ENCODE data around the gene GJB1. TPM values are rescaled to one million over a fixed set of nuclear protein-coding genes. Genes with fewer than 3 reads are reported as not detected.
A peak's percentile ranks its signal among the peaks of the same experiment; 100 is the strongest.

Gene GJB1
- total and polyA plus RNA-seq, 2 donors = 0.11 TPM; not detected in 1

- Histone ChIP-seq H3K36me3 (ENCODE audit: control insufficient read depth in 2 of 2, insufficient read depth in 2 of 2, low read length in 1 of 2) (peaks cover 82 to 90% of the 10 kb centered on the region in 2 donors), H3K4me3 (ENCODE audit: low read length in 2 of 2) (no peak overlapping the region), H3K4me1 (ENCODE audit: control insufficient read depth in 2 of 2, insufficient read depth in 2 of 2, low read length in 2 of 2) (no peaks in the 10 kb centered on the region), H3K9me3 (ENCODE audit: control insufficient read depth in 2 of 2, insufficient read depth in 1 of 2, low read length in 1 of 2) (no peaks in the 10 kb centered on the region), H3K27ac (ENCODE audit: low read depth in 1 of 2, low read length in 1 of 2) (no peak overlapping the region), H3K27me3 (ENCODE audit: control insufficient read depth in 2 of 2, insufficient read depth in 1 of 2, low read length in 1 of 2) (no peaks in the 10 kb centered on the region)
- 97% methylated on average over 9 of the region's 9 CpGs for WGBS
- DNase-seq (ENCODE audit: low read depth in 6 of 9, low spot score in 9 of 9) = no peak
Measured at GRCh38 chrX:71244359-71245128, 21.5 kb downstream of the GJB1 start.

DNA sequence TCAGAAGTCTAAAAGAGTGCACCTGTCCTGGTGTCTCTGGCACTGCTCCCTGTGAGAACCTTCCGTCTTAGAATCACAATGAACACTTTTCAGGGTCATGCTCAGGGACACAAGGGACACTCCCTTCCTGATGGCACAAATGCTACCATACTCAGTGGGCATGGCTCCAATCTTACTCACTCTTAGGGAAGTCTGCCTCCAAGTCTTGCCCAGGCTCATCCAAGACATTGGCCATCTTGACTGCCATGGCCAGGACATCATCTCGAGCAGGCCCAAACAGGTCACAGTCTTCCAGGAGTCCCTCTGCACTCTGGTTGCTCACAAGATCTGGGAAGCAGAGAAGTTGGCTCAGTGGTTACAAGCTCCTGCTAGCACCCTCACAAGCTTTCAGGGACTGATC lies 22.1 kb downstream of the GJB1 start:
- Histone ChIP-seq H3K36me3 (ENCODE audit: control insufficient read depth in 2 of 2, insufficient read depth in 2 of 2, low read length in 1 of 2) (peaks cover 86 to 90% of the 10 kb centered on the region in 2 donors), H3K9me3 (ENCODE audit: control insufficient read depth in 2 of 2, insufficient read depth in 1 of 2, low read length in 1 of 2) (no peaks in the 10 kb centered on the region), H3K4me1 (ENCODE audit: control insufficient read depth in 2 of 2, insufficient read depth in 2 of 2, low read length in 2 of 2) (no peaks in the 10 kb centered on the region), H3K27ac (ENCODE audit: low read depth in 1 of 2, low read length in 1 of 2) (no peak overlapping the region), H3K4me3 (ENCODE audit: low read length in 2 of 2) (no peak overlapping the region), H3K27me3 (ENCODE audit: control insufficient read depth in 2 of 2, insufficient read depth in 1 of 2, low read length in 1 of 2) (no peaks in the 10 kb centered on the region)
- no peak for DNase-seq (ENCODE audit: low read depth in 6 of 9, low spot score in 9 of 9)
- 95% methylated on average over 2 of the region's 2 CpGs for WGBS

- no peak overlapping the region for H3K27ac ChIP-seq (ENCODE audit: low read depth in 1 of 2, low read length in 1 of 2)
- peaks cover 39 to 43% of the 10 kb centered on the region in 2 donors for H3K36me3 ChIP-seq (ENCODE audit: control insufficient read depth in 2 of 2, insufficient read depth in 2 of 2, low read length in 1 of 2)
- H3K4me1 ChIP-seq (ENCODE audit: control insufficient read depth in 2 of 2, insufficient read depth in 2 of 2, low read length in 2 of 2) = peaks cover 13 to 29% of the 10 kb centered on the region in 2 donors
- no peaks in the 10 kb centered on the region for H3K9me3 ChIP-seq (ENCODE audit: control insufficient read depth in 2 of 2, insufficient read depth in 1 of 2, low read length in 1 of 2)
- no peaks in the 10 kb centered on the region for H3K27me3 ChIP-seq (ENCODE audit: control insufficient read depth in 2 of 2, insufficient read depth in 1 of 2, low read length in 1 of 2)
- no peak for DNase-seq (ENCODE audit: low read depth in 6 of 9, low spot score in 9 of 9)
- whole genome bisulfite sequencing = 89% methylated on average over 9 of the region's 9 CpGs
- H3K4me3 ChIP-seq (ENCODE audit: low read length in 2 of 2) = no peak overlapping the region
Measured at GRCh38 chrX:71250841-71251240, 27.8 kb downstream of the GJB1 start.

DNA sequence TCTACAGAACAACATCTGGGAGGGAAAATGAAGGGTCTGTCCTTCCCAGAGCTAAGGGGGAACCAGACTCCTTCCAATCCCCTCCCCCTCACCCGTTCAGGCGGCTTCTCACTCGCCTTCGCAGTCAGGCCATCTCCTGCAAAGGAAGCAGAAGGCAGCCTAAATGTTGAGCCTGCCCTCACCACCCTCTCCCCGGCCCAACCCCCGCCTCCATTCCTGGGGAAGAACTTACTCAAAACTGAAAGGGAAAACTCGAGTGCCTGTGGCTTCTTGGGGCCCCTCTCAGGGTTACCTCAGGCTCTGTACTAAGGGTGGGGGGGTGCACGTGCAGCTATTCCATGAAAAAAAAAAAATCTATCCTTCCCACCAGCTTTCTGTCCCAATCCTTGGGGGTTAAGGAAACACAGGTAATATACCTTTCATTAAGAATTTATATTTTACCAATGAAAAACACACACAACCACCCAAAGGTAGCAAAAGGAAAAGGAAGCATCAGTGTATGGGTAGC lies 28.5 kb downstream of the GJB1 start:
- no peaks in the 10 kb centered on the region for H3K27me3 ChIP-seq (ENCODE audit: control insufficient read depth in 2 of 2, insufficient read depth in 1 of 2, low read length in 1 of 2)
- no peak overlapping the region for H3K27ac ChIP-seq (ENCODE audit: low read depth in 1 of 2, low read length in 1 of 2)
- peak in 1 of 9 donors; percentile 13 for DNase-seq (ENCODE audit: low read depth in 6 of 9, low spot score in 9 of 9)
- no peaks in the 10 kb centered on the region for H3K9me3 ChIP-seq (ENCODE audit: control insufficient read depth in 2 of 2, insufficient read depth in 1 of 2, low read length in 1 of 2)
- no peak overlapping the region for H3K4me3 ChIP-seq (ENCODE audit: low read length in 2 of 2)
- H3K4me1 ChIP-seq (ENCODE audit: control insufficient read depth in 2 of 2, insufficient read depth in 2 of 2, low read length in 2 of 2) = peaks cover 13 to 29% of the 10 kb centered on the region in 2 donors
- WGBS = 10% methylated on average over 8 of the region's 8 CpGs
- H3K36me3 ChIP-seq (ENCODE audit: control insufficient read depth in 2 of 2, insufficient read depth in 2 of 2, low read length in 1 of 2) = peaks cover 33 to 38% of the 10 kb centered on the region in 2 donors

DNA sequence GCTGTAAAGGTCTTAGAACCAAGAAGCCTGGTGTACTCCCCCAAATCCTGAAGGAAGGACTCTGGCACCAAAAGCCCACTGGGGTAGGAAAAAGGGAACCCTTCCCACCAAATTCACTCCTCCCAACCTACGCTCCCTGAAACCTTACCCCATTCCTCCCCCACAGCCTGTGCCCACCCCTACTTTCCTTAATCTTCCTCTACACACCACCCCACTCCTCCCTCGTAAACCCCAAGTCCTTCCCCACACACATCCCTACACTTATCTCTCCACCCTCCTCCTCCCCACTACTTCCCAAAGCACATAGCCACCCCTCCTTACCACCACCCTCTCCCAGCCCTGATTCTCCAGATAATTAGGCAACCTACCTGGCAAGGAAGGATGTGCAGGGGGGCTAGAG lies 29.2 kb downstream of the GJB1 start:
- 45% methylated on average over 2 of the region's 2 CpGs for WGBS
- H3K4me3 ChIP-seq (ENCODE audit: low read length in 2 of 2) = peak overlapping the region in 1 of 2 donors; percentile 77

GRCh38 chrX:71253253-71254091 lies 30.4 kb downstream of the GJB1 start:
- DNase-seq (ENCODE audit: low read depth in 6 of 9, low spot score in 9 of 9) = peak in 2 of 9 donors; percentile 13 to 20
- H3K4me3 ChIP-seq (ENCODE audit: low read length in 2 of 2) = peak overlapping the region; percentile 72 to 77
- no peaks in the 10 kb centered on the region for H3K9me3 ChIP-seq (ENCODE audit: control insufficient read depth in 2 of 2, insufficient read depth in 1 of 2, low read length in 1 of 2)
- peak overlapping the region; percentile 83 to 95 for H3K27ac ChIP-seq (ENCODE audit: low read depth in 1 of 2, low read length in 1 of 2)
- no peaks in the 10 kb centered on the region for H3K27me3 ChIP-seq (ENCODE audit: control insufficient read depth in 2 of 2, insufficient read depth in 1 of 2, low read length in 1 of 2)
- WGBS = under 1% methylated on average over 35 of the region's 35 CpGs
- peaks cover 16 to 20% of the 10 kb centered on the region in 2 donors for H3K36me3 ChIP-seq (ENCODE audit: control insufficient read depth in 2 of 2, insufficient read depth in 2 of 2, low read length in 1 of 2)
- H3K4me1 ChIP-seq (ENCODE audit: control insufficient read depth in 2 of 2, insufficient read depth in 2 of 2, low read length in 2 of 2) = peaks cover 13 to 29% of the 10 kb centered on the region in 2 donors

More for the DNA sequence above, 29.2 kb downstream of the GJB1 start:
- peaks cover 13 to 29% of the 10 kb centered on the region in 2 donors for H3K4me1 ChIP-seq (ENCODE audit: control insufficient read depth in 2 of 2, insufficient read depth in 2 of 2, low read length in 2 of 2)
- DNase-seq (ENCODE audit: low read depth in 6 of 9, low spot score in 9 of 9) = no peak
- no peak overlapping the region for H3K27ac ChIP-seq (ENCODE audit: low read depth in 1 of 2, low read length in 1 of 2)
- no peaks in the 10 kb centered on the region for H3K27me3 ChIP-seq (ENCODE audit: control insufficient read depth in 2 of 2, insufficient read depth in 1 of 2, low read length in 1 of 2)
- H3K36me3 ChIP-seq (ENCODE audit: control insufficient read depth in 2 of 2, insufficient read depth in 2 of 2, low read length in 1 of 2) = peaks cover 28 to 32% of the 10 kb centered on the region in 2 donors
- H3K9me3 ChIP-seq (ENCODE audit: control insufficient read depth in 2 of 2, insufficient read depth in 1 of 2, low read length in 1 of 2) = no peaks in the 10 kb centered on the region

- H3K4me3 ChIP-seq (ENCODE audit: low read length in 2 of 2) = peak within 1 kb of the TSS; percentile 72 to 77
- DNase-seq (ENCODE audit: low read depth in 6 of 9, low spot score in 9 of 9) = peak in 8 of 9 donors; percentile 56 to 91 (median 78)
- peak within 1 kb of the TSS; percentile 88 to 95 for H3K27ac ChIP-seq (ENCODE audit: low read depth in 1 of 2, low read length in 1 of 2)
- peaks cover 13 to 29% of the 10 kb centered on the region in 2 donors for H3K4me1 ChIP-seq (ENCODE audit: control insufficient read depth in 2 of 2, insufficient read depth in 2 of 2, low read length in 2 of 2)
- H3K27me3 ChIP-seq (ENCODE audit: control insufficient read depth in 2 of 2, insufficient read depth in 1 of 2, low read length in 1 of 2) = no peaks in the 10 kb centered on the region
- H3K9me3 ChIP-seq (ENCODE audit: control insufficient read depth in 2 of 2, insufficient read depth in 1 of 2, low read length in 1 of 2) = no peaks in the 10 kb centered on the region
- peaks cover 10 to 13% of the 10 kb centered on the region in 2 donors for H3K36me3 ChIP-seq (ENCODE audit: control insufficient read depth in 2 of 2, insufficient read depth in 2 of 2, low read length in 1 of 2)
- WGBS = under 1% methylated on average over 54 of the region's 54 CpGs
Measured at GRCh38 chrX:71254092-71254963, 31.3 kb downstream of the GJB1 start, which contains the start of gene ZMYM3. ZMYM3 (minus strand) TSS chrX:71254140; CDS start chrX:71253255, 885 bp downstream.

DNA sequence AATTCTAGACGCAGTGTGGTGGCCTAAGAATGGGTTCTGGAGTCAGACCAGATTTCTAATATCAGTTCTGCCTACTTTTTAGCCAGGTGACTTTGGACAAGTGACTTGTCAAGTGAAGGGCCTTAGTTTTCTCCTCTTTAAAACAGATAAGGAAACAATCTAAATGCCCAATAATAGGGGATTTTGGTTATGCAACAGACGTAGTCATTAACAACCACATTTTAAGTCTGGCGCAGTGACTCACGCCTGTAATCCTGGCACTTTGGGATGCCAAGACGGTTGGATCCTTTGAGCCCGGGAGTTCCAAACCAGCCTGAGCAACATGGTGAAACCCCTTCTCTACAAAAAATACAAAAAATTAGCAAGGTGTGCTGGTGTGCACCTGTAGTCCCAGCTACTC lies 33.0 kb downstream of the GJB1 start:
- H3K4me1 ChIP-seq (ENCODE audit: control insufficient read depth in 2 of 2, insufficient read depth in 2 of 2, low read length in 2 of 2) = peaks cover 13 to 27% of the 10 kb centered on the region in 2 donors
- no peak overlapping the region for H3K27ac ChIP-seq (ENCODE audit: low read depth in 1 of 2, low read length in 1 of 2)
- WGBS = 96% methylated on average over 6 of the region's 6 CpGs
- no peak overlapping the region for H3K4me3 ChIP-seq (ENCODE audit: low read length in 2 of 2)
- no peak for DNase-seq (ENCODE audit: low read depth in 6 of 9, low spot score in 9 of 9)
- H3K27me3 ChIP-seq (ENCODE audit: control insufficient read depth in 2 of 2, insufficient read depth in 1 of 2, low read length in 1 of 2) = no peaks in the 10 kb centered on the region
- no peaks in the 10 kb centered on the region for H3K9me3 ChIP-seq (ENCODE audit: control insufficient read depth in 2 of 2, insufficient read depth in 1 of 2, low read length in 1 of 2)
- H3K36me3 ChIP-seq (ENCODE audit: control insufficient read depth in 2 of 2, insufficient read depth in 2 of 2, low read length in 1 of 2) = no peaks in the 10 kb centered on the region

Data from thymus (tissue), 11 donors.